Activated B cell treated with CpG ODN at 0.5 μM for 24 hours (primary cell): ENCODE data around the gene PRICKLE3. TPM values are rescaled to one million over a fixed set of nuclear protein-coding genes. Genes with fewer than 3 reads are reported as not detected.

ENCODE experiments used
- ATAC-seq: fragments of 200-7000 bp; cut with Tn5 transposase; one replicate; pipeline ENCODE4 v1.10.0; 2021; ENCODE audit warnings: low read depth, mild to moderate bottlenecking, moderate library complexity
- CTCF ChIA-PET: fragments of 350-600 bp; sonication (Branson Sonifier 250); formaldehyde crosslinking; loops from one replicate; lab custom pipeline; 2021; ENCODE audit warnings: antibody characterized with exemption; lab: Charles Lee
- POLR2A ChIA-PET: fragments of 350-600 bp; sonication (Branson Sonifier 250); formaldehyde crosslinking; loops from one replicate; lab custom pipeline; 2021; ENCODE audit warnings: antibody characterized with exemption; lab: Charles Lee
- DNase-seq: peaks from one replicate; pipeline ENCODE4 v3.0.0; 2022
- H3K27ac Mint-ChIP-seq: one replicate; pipeline ENCODE4 v1.8.0; 2020; ENCODE audit warnings: mixed read lengths
- H3K27me3 Mint-ChIP-seq: one replicate; pipeline ENCODE4 v1.8.0; 2021; ENCODE audit warnings: mixed read lengths
- H3K36me3 Mint-ChIP-seq: one replicate; pipeline ENCODE4 v1.8.0; 2021; ENCODE audit warnings: low read depth, mixed read lengths
- H3K4me1 Mint-ChIP-seq: one replicate; pipeline ENCODE4 v1.8.0; 2021; ENCODE audit warnings: mixed read lengths
- H3K4me3 Mint-ChIP-seq: one replicate; pipeline ENCODE4 v1.8.0; 2020; ENCODE audit warnings: mild to moderate bottlenecking, mixed read lengths
- H3K9me3 Mint-ChIP-seq: one replicate; pipeline ENCODE4 v1.8.0; 2020; ENCODE audit warnings: mixed read lengths
- CTCF ChIP-seq: fragments of 200-600 bp; IDR thresholded peaks from one replicate; pipeline ENCODE4 v1.8.0; 2022; ENCODE audit warnings: antibody characterized with exemption, mild to moderate bottlenecking
- intact Hi-C: fragments of 100-400 bp; cut with micrococcal nuclease; formaldehyde crosslinking; loops from one replicate; pipeline ENCODE4 v1.15.1; 2024
- total RNA-seq: library from RNA; stranded (reverse); gene quantifications from 2 replicates; pipeline ENCODE4 v1.2.3, GENCODE V29; 2022

Gene PRICKLE3
- total RNA-seq, 1 donor from 2014 or later = 11.8 TPM

DNA sequence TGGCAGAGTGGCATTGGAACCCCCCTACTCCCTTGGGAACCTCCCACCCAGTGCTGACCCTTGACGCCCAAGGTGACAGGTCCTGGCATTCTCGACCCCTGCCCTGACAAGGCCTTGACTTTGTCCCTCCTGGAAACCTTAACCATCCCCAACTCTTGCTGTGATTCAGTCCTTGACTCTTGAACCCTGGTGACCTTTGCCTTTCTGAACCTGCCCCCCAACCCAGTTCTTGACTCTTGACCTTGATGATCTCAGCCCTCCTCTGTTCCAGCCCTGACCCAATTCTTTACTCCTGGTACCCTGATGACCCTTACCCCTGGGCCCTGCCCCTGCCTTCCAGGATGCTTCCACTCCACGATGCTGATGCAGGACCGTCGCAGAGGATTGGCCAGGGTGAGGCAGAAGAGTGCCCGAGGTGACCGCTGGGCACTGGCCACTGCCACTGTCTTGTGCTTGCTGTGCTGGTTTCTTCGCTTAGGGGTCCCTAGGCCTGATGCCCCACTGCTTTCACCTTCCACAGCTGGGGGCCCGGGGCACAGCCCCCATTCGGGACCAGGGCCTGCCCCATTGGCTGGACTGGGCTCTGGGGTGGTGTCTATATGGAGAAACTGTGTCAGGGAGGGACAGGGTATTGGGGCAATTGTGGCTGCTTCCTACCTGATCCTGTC lies 45.3 kb upstream of the PRICKLE3 start:
- ATAC-seq = no peak
- CTCF ChIA-PET = no interaction called here
- Mint-ChIP-seq H3K4me3 (peak overlapping the region; percentile 85), H3K36me3 (peaks cover 3% of the 10 kb centered on the region), H3K9me3 (no peaks in the 10 kb centered on the region), H3K27me3 (no peaks in the 10 kb centered on the region), H3K27ac (peak overlapping the region; percentile 95), H3K4me1 (peaks cover 21% of the 10 kb centered on the region)
- intact Hi-C loops = loop anchor here (2.0 kb wide), 1 partner anchor 41 kb away; no protein-coding TSS in a partner anchor
- POLR2A ChIA-PET = interaction anchor here (0.6 to 1.9 kb wide), 5 partner anchors 37 to 340 kb away, joined by 3 to 7 read pairs (median 4); partner anchors contain the start of gene WDR45
- no peak for TF ChIP-seq CTCF
- no peak for DNase-seq

DNA sequence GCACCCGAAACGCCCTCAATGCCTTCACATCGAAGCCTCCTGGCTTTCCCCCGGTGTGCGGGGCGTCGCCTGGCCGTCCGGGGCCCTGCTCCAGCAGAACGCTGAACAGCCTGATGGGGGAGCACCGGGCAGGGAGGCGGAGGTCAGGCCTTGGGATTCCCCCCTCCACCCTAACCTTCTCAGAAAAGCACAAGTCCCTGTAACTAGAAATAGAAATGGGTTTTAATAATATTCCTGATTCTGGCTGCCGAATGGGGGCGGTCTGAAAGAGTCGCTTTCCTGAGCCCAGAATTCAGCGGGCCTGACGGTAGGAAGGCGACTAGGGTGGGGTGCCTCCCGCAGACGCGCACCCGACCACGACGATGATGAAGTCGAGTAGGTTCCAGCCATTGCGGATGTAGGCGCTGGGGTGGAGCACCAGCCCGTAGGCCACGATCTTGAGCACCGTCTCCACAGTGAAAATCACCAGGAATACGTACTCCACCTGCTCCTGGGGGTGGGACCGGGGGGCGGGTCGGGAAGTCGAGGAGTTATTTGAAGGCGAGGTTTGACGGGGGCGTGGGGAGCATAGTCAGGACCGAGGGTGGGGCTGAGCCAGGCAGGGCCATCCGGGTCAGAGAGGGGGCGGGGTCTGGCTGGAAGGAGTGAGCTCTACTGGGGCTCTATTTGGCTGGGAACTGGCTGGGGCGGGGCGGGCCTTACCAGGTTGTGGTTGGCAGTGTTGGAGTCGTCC lies 44.5 kb upstream of the PRICKLE3 start:
- ATAC-seq = peak; percentile 78
- ChIA-PET POLR2A (interaction anchor here (0.6 to 1.9 kb wide), 9 partner anchors 30 to 339 kb away, joined by 3 to 8 read pairs (median 4); partner anchors contain the start of genes PPP1R3F and WDR45), CTCF (no interaction called here)
- H3K27me3 Mint-ChIP-seq = no peaks in the 10 kb centered on the region
- TF ChIP-seq CTCF = no peak
- no peaks in the 10 kb centered on the region for H3K9me3 Mint-ChIP-seq
- peak; percentile 54 for DNase-seq
- H3K4me3 Mint-ChIP-seq = peak overlapping the region; percentile 85
- H3K4me1 Mint-ChIP-seq = peaks cover 18% of the 10 kb centered on the region
- intact Hi-C loops = loop anchor here (1.0 to 2.0 kb wide), 3 partner anchors 30 to 40 kb away; partner anchors contain the start of genes PPP1R3F and SYP
- peaks cover 3% of the 10 kb centered on the region for H3K36me3 Mint-ChIP-seq
- peak overlapping the region; percentile 95 for H3K27ac Mint-ChIP-seq

GRCh38 chrX:49228185-49228584 lies 42.0 kb upstream of the PRICKLE3 start:
- H3K36me3 Mint-ChIP-seq = no peaks in the 10 kb centered on the region
- H3K9me3 Mint-ChIP-seq = no peaks in the 10 kb centered on the region
- H3K27ac Mint-ChIP-seq = no peak overlapping the region
- POLR2A ChIA-PET = no interaction called here
- DNase-seq (no peak), ATAC-seq (no peak)
- H3K27me3 Mint-ChIP-seq = no peaks in the 10 kb centered on the region
- CTCF ChIA-PET = no interaction called here
- intact Hi-C loops = no loop called here
- no peak for TF ChIP-seq CTCF
- H3K4me1 Mint-ChIP-seq = peaks cover 13% of the 10 kb centered on the region
- no peak overlapping the region for H3K4me3 Mint-ChIP-seq

- H3K4me3 Mint-ChIP-seq = no peak overlapping the region
- DNase-seq (no peak), ATAC-seq (no peak)
- no peaks in the 10 kb centered on the region for H3K27me3 Mint-ChIP-seq
- POLR2A ChIA-PET = no interaction called here
- no peaks in the 10 kb centered on the region for H3K9me3 Mint-ChIP-seq
- CTCF ChIA-PET = no interaction called here
- H3K4me1 Mint-ChIP-seq = peaks cover 13% of the 10 kb centered on the region
- H3K36me3 Mint-ChIP-seq = no peaks in the 10 kb centered on the region
- no peak for TF ChIP-seq CTCF
- H3K27ac Mint-ChIP-seq = no peak overlapping the region
- intact Hi-C loops = no loop called here
Observed at GRCh38 chrX:49227726-49228125, 41.6 kb upstream of the PRICKLE3 start.

- TF ChIP-seq CTCF = no peak
- ChIA-PET CTCF (no interaction called here), POLR2A (no interaction called here)
- H3K9me3 Mint-ChIP-seq = no peaks in the 10 kb centered on the region
- H3K27ac Mint-ChIP-seq = no peak overlapping the region
- ATAC-seq (no peak), DNase-seq (no peak)
- no peaks in the 10 kb centered on the region for H3K27me3 Mint-ChIP-seq
- H3K4me3 Mint-ChIP-seq = no peak overlapping the region
- H3K36me3 Mint-ChIP-seq = no peaks in the 10 kb centered on the region
- H3K4me1 Mint-ChIP-seq = peaks cover 14% of the 10 kb centered on the region
- intact Hi-C loops = no loop called here
Observed at GRCh38 chrX:49226946-49227345, 40.8 kb upstream of the PRICKLE3 start.
